HFFc6 (cell line): ENCODE data around the gene ITFG1. TPM values are rescaled to one million over a fixed set of nuclear protein-coding genes. Genes with fewer than 3 reads are reported as not detected.

ENCODE experiments used
- DNase-seq: peaks from one replicate; pipeline ENCODE4 v3.0.0-alpha.2; 2018
- H3K27ac Mint-ChIP-seq: 2 replicates; pipeline ENCODE4 v1.8.0; 2020; ENCODE audit warnings: mild to moderate bottlenecking, mixed read lengths
- H3K27me3 Mint-ChIP-seq: 2 replicates; pipeline ENCODE4 v1.8.0; 2021; ENCODE audit warnings: mild to moderate bottlenecking, moderate library complexity, mixed read lengths; ENCODE audit not compliant: insufficient read depth
- H3K36me3 Mint-ChIP-seq: 2 replicates; pipeline ENCODE4 v1.8.0; 2021; ENCODE audit warnings: low read depth, mixed read lengths
- H3K4me1 Mint-ChIP-seq: 2 replicates; pipeline ENCODE4 v1.8.0; 2020; ENCODE audit warnings: low read depth, mixed read lengths
- H3K4me3 Mint-ChIP-seq: 2 replicates; pipeline ENCODE4 v1.8.0; 2020; ENCODE audit warnings: mild to moderate bottlenecking, moderate library complexity, mixed read lengths
- H3K9me3 Mint-ChIP-seq: 2 replicates; pipeline ENCODE4 v1.8.0; 2020; ENCODE audit warnings: mild to moderate bottlenecking, mixed read lengths
- CTCF ChIP-seq: fragments of 200-600 bp; sonication (generic); IDR thresholded peaks from 2 replicates; pipeline ENCODE4 v1.5.0; 2021; ENCODE audit warnings: antibody characterized with exemption, mild to moderate bottlenecking
- total RNA-seq, 6 experiments: library from RNA; stranded (reverse); fragmentation: NEBNext Ultra II Directional; extraction: Animal tissue kit (Norgen Biotek cat#: 25700); gene quantifications; 2 replicates in 1 of 6; 3 replicates in 5 of 6; pipeline ENCODE4 v1.2.3, GENCODE V29; 2021

The ITFG1 gene
- total RNA-seq, 6 experiments from 2014 or later = 65.4 to 96.9 (median 79.4) TPM

- Mint-ChIP-seq H3K4me3 (no peak overlapping the region), H3K36me3 (peaks cover 23% of the 10 kb centered on the region), H3K27ac (no peak overlapping the region), H3K4me1 (peaks cover 11% of the 10 kb centered on the region), H3K27me3 (no peaks in the 10 kb centered on the region), H3K9me3 (no peaks in the 10 kb centered on the region)
- no peak for DNase-seq
- TF ChIP-seq CTCF = no peak
Measured at GRCh38 chr16:47499700-47500264, 38.9 kb upstream of the ITFG1 start.

GRCh38 chr16:47499080-47499699 is 38.3 kb upstream of the ITFG1 start:
- Mint-ChIP-seq H3K27me3 (no peaks in the 10 kb centered on the region), H3K4me3 (no peak overlapping the region), H3K27ac (no peak overlapping the region), H3K36me3 (peaks cover 17% of the 10 kb centered on the region), H3K4me1 (peaks cover 6% of the 10 kb centered on the region), H3K9me3 (no peaks in the 10 kb centered on the region)
- DNase-seq = no peak
- no peak for TF ChIP-seq CTCF

- Mint-ChIP-seq H3K36me3 (peaks cover 46% of the 10 kb centered on the region), H3K27me3 (no peaks in the 10 kb centered on the region), H3K4me3 (no peak overlapping the region), H3K27ac (no peak overlapping the region), H3K4me1 (peaks cover 8% of the 10 kb centered on the region), H3K9me3 (peaks cover 35% of the 10 kb centered on the region)
- no peak for TF ChIP-seq CTCF
- DNase-seq = no peak
Measured at GRCh38 chr16:47493381-47494337, 32.8 kb upstream of the ITFG1 start.

GRCh38 chr16:47492428-47493377 is 31.8 kb upstream of the ITFG1 start:
- H3K4me1 Mint-ChIP-seq = peaks cover 8% of the 10 kb centered on the region
- peaks cover 50% of the 10 kb centered on the region for H3K36me3 Mint-ChIP-seq
- H3K9me3 Mint-ChIP-seq = peaks cover 35% of the 10 kb centered on the region
- no peak for DNase-seq
- no peaks in the 10 kb centered on the region for H3K27me3 Mint-ChIP-seq
- no peak overlapping the region for H3K27ac Mint-ChIP-seq
- no peak overlapping the region for H3K4me3 Mint-ChIP-seq
- TF ChIP-seq CTCF = no peak

GRCh38 chr16:47492036-47492427 is 31.2 kb upstream of the ITFG1 start:
- H3K27ac Mint-ChIP-seq = no peak overlapping the region
- no peaks in the 10 kb centered on the region for H3K27me3 Mint-ChIP-seq
- no peak overlapping the region for H3K4me3 Mint-ChIP-seq
- H3K9me3 Mint-ChIP-seq = peaks cover 35% of the 10 kb centered on the region
- peaks cover 53% of the 10 kb centered on the region for H3K36me3 Mint-ChIP-seq
- no peak for DNase-seq
- no peak for TF ChIP-seq CTCF
- H3K4me1 Mint-ChIP-seq = peaks cover 8% of the 10 kb centered on the region
